GDM1 (cell line): ENCODE results near the gene TBCA.

Experiments
- DNase-seq: peaks from one replicate; lab custom pipeline; 2025; lab: John Stamatoyannopoulos, UW

Gene TBCA

GRCh38 chr5:77642738-77643653 is 133.1 kb downstream of the TBCA start:
- no peak for DNase-seq

- no peak for DNase-seq
Measured at GRCh38 chr5:77641963-77642737, 134.0 kb downstream of the TBCA start.

GRCh38 chr5:77641397-77641943 is 134.7 kb downstream of the TBCA start:
- DNase-seq: no peak
